Left ventricle myocardium superior (tissue), 1 donor: ENCODE data around the gene DAPK3. TPM values are rescaled to one million over a fixed set of nuclear protein-coding genes. Genes with fewer than 3 reads are reported as not detected.
"Not testable (repeated sequence)": the region's sequence is repeated elsewhere in the genome, so short reads cannot be mapped to it uniquely, and the experiment has no call there.

Experiments used
- ATAC-seq: fragments of 200-7000 bp; cut with Tn5 transposase; one replicate; pipeline ENCODE4 v1.9.1; 2020; ENCODE audit warnings: mild to moderate bottlenecking, moderate library complexity
- DNase-seq: peaks from one replicate; pipeline ENCODE4 v3.0.0-alpha.2; 2020
- intact Hi-C: fragments of 100-400 bp; cut with micrococcal nuclease; formaldehyde crosslinking; loops from one replicate; pipeline ENCODE4 v1.11.0; 2022
- total RNA-seq: library from RNA; stranded (reverse); fragmentation: NEBNext Ultra II Directional; extraction: Animal tissue kit (Norgen Biotek cat#: 25700); gene quantifications from one replicate; pipeline ENCODE4 v1.2.1, GENCODE V29; 2021
- donor health status: DM: no; HTN: yes; CAD: no; lungs with severe emphysema.

Gene DAPK3
- total RNA-seq, 1 donor from 2014 or later: 68.5 TPM

DNA sequence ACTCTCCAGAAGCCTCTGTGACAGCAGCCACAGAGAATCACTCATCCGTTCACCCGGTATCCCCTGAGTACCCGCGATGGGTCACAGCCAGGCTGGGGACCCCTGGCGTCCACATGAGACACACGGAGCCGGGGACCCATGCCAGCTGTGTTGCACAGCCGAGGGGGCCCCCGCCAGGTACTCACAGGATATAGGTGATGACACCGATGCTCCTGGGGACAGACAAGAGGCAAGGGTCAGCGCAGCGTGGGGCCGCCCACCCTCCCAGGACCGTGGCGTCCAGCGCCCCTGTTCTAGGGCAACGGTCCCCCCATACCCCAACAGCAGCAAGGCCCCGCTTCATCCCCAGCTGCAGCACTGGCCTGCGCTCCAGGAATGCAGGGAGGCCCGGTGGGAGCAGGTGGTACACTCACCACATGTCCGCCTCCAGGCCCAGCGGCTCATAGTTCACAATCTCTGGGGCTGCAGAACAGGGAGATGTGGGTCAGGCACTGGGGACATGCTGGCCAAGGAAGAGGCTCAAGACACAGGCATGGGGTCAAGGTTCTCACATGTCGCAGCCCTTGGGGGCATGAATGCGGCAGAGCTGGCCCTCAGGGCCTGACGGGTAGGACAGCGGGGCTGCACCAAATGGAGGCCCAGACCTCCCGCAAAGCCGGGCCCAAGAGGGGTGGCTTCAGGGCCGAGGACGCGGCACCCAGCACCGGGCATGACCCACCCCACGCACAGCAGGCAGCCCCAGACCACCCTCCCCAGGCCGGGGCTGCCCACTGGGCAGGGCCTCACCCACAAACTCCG, 7.2 kb downstream of the DAPK3 start:
- no peak for DNase-seq
- intact Hi-C loops: no loop called here
- no peak for ATAC-seq

DNA sequence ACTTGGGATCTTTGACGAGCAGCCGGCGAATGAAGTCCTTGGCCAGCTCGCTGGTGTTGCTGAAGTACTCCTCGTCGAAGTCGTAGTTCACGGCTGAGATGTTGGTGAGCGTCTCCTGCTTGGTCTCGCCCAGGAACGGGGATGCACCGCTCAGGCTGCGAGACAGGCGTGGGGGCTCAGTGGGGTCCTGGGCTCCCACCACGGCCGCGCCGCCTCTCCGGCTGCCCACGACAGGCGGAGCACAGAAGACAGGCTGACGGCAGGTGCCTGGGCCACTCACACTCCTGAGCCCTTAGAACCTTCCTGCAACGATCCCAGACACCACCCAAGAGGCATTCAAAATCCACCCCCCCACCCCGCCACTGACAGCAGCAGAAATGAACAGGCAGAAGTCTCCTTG, 9.9 kb downstream of the DAPK3 start:
- ATAC-seq: no peak
- intact Hi-C loops: no loop called here
- DNase-seq: no peak

DNA sequence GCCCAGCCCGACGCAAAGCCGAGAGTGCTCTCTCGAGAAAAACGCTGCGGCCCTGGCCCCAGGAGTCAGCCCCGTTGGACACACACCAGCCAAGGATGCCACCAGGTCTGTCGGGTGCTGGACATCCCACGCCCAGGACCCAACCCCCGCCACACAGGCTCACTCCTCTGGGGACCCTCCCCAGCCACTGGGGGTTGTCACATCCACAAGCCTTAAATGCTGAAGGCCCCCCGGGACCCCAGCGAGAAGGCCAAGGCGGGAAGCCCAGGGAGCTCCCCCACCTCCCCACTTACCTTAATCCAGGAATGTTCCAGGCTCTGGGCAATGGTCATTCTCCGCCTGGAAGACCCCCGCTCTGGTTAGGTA, 11.2 kb downstream of the DAPK3 start:
- no peak for DNase-seq
- intact Hi-C loops: no loop called here
- ATAC-seq: no peak

DNA sequence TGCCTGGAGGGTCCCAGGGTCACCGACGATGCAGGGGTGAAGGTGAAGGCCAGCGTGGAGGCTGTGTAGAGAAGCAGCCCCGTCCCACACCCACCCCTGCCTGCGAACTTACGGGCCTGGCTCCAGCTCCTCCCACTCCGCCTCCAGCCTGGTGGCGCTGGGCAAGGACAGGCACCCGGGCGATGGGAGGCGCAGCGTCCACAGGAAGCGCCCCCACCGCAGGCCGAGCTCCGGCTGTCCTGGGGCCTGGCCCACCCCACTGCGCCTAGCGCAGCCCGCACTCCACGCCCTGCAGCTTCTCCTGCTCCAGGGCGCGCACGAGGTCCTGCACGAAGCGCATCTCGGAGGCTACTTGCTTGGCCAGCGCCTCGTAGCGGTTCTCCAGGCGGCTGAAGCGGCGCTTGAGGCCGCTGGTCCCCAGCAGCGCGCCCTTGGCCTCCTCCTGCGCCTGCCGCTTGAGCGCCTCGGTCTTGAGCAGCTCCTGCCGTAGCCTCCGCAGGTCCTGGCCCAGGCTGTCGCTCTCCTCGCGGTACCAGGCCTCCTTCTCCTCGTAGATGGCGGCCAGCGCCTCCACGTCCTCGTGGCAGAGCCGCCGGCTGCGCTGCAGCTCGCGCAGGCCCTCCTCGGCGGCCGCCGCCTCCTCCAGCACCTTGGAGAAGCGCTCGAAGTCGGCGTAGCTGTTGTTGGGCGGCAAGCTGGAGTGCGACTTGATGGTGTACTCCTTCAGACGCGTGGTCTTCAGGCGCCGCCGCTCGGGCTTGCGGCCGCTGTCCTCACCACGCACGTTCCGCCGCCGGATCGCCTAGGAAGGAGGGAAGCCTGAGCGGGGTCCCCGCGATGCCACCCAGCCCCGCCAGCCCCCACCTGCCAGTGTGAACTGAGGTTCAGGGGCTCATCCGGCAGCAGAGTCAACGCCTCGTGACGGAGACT, 11.8 kb downstream of the DAPK3 start:
- ATAC-seq (no peak), DNase-seq (no peak)
- intact Hi-C loops: no loop called here

DNA sequence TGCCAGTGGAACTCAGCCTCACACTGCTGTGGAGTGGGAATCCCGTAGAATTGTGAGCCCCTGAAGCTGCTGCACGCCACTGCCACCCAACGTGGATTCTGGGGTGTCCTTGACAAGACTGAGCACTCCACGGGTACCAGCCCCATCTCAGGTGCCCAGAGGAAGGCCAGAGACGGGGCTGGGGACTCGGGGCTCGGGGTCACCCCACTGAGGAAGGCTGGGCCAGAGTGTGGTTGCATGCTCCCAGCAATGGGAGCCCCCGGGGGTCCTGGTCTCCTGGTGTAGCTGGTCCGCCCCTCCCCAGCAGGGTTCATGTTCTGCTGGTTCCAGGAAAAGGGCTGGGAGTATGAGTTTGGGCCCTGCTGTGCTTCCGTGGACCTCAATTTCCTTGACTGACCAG, 15.2 kb downstream of the DAPK3 start:
- intact Hi-C loops: no loop called here
- ATAC-seq: no peak
- no peak for DNase-seq

DNA sequence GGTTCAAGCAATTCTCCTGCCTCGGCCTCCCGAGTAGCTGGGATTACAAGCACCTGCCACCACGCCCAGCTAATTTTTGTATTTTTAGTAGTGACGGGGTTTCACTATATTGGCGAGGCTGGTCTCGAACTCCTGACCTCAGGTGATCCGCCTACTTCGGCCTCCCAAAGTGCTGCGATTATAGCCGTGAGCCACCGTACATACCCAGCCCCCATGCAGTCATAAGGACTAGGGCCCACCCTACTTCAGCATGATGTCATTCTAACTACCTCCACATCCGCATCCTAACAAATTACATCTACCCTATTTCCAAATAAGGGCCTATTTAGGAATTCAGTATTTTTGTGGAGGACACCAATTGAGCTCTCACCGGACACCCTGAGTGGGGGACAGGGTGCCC, 15.6 kb downstream of the DAPK3 start:
- intact Hi-C loops, ATAC-seq: not testable (repeated sequence)

DNA sequence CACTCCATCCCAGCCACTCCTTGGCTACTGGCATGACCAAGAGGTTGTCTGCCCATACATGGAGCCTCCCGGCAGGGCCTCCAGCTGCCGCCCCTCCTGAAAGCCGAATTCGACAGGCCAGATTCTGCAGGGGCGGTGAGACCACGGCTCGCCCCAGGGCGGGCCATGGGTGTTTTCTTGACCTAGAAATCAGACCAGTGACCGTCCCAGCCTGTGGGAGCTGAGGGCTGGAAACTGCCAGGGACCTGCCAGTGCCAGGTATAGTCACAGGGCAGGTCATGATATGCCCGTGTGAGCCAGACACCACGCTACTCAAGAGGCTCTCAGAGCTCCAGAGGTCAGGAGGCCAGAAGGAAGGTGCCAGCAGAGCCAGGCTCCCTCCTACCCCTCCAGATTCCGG, 16.8 kb downstream of the DAPK3 start:
- intact Hi-C loops: no loop called here
- DNase-seq (peak; percentile 72), ATAC-seq (peak; percentile 54)

More for the DNA sequence above, 15.6 kb downstream of the DAPK3 start:
- not testable (repeated sequence) for DNase-seq

DNA sequence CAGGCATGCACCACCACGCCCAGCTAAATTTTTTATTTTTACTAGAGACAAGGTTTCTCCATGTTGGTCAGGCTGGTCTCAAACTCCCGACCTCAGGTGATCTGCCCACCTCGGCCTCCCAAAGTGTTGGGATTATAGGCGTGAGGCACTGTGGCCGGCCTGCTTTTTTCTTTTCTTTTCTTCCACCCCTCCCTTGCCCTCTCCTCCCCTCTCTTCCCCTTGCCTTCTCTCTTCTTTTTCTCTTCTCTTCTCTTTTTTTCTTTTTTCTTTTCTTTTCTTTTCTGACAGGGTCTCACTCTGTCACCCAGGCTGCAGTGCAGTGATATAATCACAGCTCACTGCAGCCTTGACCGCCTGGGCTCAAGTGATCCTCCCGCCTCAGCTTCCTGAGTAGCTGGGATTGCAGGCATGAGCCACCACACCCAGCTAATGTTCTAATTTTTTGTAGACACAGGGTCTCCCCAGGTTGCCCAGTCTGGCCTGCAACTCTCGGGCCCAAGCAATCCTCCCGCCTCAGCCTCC, 18.1 kb downstream of the DAPK3 start:
- ATAC-seq, intact Hi-C loops, DNase-seq: not testable (repeated sequence)

DNA sequence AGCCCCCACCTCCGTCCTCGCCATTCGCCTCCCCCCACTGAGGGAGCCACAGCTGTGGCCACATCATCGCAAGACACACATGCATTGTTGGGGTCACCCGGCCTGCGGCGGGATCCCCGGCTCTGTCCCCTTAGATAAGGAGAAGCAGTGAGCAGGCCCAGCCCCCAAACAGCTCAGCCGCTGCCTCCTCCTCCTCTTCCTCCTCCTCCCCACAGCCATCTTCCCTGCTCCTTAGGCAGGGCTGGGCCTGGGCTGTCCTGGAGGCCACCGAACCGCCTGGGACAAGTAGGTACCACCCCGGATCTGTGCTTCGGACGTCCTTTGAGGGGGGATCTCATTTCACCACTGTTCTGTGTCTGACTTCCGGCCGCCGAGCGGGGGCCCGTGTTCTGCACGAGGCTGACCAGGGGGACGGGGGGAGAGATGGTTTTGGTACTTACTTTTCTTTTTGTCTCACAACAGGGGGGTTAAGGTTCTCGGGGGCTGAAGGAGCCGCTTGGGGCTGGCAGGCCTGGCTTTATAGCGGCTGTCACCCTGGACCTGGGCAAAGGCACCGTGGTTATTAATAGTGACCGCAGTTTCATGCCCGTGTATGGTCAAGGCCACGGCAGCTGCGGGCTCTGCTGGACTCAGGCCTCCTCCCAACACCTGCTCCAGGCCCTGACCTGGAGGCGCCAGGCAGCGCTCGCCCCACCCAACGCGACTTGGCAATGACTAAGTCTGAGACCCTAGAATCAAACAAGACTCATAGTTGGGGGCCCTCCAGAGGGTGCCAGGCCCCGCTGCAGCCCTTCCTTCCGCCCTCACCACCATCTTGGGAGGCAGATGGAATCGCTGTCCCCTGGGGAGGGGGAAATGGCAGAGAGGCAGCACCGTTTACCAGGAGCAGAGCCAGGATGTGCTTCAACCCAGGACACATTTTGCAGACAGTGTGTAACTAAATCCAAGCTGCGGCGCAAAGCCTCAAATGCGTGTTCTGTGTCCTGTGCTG, 19.7 kb downstream of the DAPK3 start:
- DNase-seq: peak; percentile 84
- intact Hi-C loops: no loop called here
- peak; percentile 69 for ATAC-seq

DNA sequence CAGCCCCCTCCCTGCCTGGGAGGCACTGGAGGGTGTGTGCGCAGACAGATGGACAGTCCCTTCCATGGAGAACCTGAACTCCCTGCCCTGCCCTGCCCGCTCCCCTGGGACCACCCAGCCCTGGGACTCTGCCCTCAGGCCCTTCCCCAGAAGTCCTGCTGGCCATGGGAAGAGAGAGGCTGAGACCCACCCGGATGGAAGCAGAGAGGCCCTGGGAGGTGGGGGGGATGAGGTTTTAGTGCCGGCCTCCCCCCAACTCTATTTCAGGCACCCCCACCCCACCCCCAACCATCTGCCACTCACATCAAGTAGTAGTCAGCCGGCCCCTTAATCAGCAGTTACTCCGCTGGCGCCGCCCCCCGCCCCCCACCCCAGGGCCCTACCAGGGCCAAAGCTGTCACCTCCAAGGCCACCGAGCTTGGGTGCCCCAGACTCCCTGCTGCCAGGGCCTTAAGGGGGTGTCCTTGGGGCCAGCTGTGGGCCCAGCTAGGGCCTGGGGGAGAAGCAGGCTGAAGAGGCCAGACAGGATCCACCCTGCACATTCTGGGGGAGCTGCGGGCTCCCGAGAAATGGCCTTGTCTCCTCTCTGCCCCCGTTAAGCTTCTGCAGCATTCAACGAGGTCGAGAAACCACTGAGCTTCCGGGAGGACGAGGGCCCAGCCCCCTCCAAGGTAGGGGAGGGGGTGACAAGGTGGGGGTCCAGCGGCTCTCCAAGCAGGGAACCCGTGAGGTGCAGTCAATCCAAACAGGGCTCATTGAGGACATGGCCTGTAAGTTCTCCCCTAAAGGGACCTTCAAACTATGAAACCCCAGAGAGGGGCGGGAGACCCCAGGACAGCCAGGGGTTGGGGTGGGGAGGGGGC, 20.7 kb downstream of the DAPK3 start:
- intact Hi-C loops: no loop called here
- DNase-seq (no peak), ATAC-seq (peak; percentile 21)

DNA sequence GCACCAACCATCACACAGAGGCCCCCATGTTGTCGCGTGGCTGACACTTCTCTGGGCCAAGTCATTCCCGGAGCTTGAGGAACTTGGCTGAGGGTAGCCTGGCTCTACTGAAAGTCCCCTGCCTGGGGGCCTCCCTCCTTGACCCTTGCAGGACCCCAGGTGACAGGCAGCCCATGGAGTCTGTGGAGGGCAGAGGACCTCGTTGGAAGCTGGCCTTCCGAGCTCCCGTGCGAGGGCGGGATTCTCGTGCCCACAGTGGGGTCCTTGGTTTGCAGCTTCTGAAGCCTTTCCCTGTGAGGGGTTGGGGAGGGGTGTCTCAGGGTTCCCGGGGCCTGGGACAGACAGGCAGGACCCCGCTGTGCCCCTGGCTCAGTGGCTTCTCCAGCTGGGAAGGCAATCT, 21.6 kb downstream of the DAPK3 start:
- ATAC-seq (peak; percentile 1), DNase-seq (no peak)
- intact Hi-C loops: no loop called here

DNA sequence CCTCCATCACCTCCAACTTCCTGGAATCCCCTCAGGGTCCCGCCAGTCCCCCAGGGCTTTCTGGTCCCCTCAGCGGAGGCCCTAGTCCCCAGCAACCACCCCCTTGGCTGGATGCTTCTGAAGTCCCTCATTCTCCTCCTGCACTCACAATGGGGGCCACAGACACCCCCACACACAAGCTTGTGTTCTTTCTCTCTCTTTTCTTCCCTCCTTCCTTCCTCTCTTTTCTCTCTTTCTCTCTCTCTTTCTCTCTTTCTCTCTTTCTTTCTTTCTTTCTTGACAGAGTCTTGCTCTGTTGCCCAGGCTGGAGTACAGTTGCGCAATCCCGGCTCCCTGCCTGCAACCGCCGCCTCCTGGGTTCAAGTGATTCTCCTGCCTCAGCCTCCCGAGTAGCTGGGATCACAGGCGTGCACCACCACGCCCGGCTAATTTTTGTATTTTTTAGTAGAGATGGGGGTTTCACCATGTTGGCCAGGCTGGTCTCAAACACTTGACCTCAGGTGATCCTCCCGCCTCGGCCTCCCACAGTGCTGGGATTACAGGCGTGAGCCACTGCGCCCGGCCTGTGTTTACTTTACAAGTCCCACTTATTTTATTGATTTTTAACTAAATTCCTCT, 23.5 kb downstream of the DAPK3 start:
- intact Hi-C loops, DNase-seq, ATAC-seq: not testable (repeated sequence)

DNA sequence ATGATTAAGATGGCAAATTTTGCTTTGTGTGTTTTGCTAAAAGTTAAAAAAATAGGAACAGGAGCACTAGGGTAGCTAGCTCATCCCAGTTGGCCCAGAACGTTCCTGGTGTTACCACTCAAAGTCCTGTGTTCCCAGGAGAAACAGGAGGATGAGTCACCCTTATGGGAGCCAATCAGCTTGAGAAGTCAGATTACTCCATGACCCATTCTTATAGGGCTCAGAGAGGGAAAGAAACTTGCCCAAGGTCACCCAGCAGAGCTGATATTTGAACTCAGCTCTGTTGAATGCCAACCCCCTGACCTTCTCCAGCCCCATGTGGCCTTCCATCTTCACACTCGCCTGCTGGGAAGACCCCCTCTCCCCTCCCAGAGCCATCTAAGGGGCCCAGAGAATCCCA, 25.1 kb downstream of the DAPK3 start:
- DNase-seq (no peak), ATAC-seq (no peak)
- intact Hi-C loops: no loop called here

DNA sequence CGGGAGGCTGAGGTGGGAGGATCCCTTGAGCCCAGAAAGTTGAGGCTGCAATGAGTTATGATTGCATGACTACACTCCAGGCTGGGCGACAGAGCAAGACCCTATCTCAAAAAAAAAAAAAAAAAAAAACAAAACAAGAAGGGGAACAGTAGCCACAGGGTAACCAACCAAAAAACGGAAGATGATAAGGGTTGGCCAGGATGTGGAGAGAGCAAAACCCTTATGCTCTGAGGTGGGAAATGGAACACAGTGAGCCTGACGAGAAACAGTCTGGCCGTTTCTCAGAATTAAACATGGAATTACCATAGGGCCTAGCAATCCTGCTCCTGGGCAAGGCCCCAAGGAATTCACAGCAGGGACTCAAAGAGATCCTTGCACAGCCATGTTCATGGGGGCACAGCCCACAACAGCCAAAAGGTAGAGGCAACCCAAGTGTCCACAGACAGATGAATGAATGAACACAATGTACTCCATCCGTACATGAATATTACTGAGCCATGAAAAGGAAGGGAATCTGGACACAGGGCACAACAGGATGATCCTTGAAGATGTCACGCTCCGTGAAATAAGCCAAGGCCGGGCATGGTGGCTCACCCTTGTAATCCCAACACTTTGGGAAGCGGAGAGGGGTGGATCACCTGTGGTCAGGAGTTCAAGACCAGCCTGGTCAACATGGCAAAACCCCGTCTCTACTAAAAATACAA, 26.7 kb downstream of the DAPK3 start:
- intact Hi-C loops: no loop called here
- DNase-seq (no peak), ATAC-seq (no peak)

DNA sequence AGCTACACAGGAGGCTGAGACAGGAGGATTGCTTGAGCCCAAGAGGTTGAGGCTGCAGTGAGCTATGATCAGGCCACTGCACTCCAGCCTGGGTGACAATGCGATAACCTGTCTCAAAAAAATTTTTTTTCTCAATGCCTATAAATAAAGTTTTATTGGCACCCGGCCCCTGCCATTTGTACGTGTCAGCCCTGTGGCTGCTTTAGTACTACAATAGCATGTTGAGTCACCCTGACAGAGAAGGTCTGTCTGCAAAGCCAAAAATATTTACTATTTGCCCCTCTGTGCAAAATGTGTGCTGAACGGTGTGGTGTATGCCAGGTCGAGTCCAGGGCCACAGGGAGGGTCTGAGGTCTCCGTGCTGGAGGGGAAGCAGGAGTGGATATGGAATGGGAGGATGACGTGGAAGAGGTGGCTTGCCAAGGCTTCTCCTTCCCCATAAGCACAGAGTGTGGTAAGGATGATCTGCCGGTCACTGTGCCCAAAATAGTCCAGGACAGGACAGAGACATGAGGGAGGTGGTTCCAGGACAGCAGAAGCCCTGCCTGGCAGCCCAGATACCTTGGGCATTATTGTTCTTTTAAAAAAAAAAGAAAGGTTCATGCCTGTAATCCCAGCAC, 28.0 kb downstream of the DAPK3 start:
- intact Hi-C loops: no loop called here
- ATAC-seq (peak; percentile 82), DNase-seq (peak; percentile 60)

DNA sequence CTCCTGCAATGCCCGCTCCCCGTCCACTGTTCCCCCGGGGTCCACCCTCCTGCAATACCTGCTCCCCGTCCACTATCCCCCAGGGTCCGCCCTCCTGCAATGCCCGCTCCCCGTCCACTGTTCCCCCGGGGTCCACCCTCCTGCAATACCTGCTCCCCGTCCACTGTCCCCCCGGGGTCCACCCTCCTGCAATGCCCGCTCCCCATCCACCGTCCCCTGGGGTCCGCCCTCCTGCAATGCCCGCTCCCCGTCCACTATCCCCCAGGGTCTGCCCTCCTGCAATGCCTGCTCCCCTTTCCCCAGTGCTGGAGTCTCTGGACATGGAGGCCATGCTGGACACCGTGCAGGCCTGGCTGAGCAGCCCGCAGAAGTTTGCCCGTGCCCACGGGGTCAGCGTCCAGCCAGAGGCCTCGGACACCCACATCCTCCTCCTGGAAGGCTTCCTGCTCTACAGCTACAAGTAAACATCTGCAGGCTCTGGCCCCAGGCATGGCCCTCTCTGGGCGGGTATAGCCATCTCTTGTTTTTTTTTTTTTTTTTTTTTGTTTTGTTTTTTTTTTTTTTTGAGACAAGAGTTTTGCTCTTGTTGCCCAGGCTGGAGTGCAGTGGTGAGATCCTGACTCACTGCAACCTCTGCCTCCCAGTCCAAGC, 32.5 kb downstream of the DAPK3 start:
- DNase-seq, intact Hi-C loops, ATAC-seq: not testable (repeated sequence)
